Lung (tissue), 12 donors: Measurements from ENCODE around the gene LARP1B. TPM values are rescaled to one million over a fixed set of nuclear protein-coding genes. Genes with fewer than 3 reads are reported as not detected.
A peak's percentile ranks its signal among the peaks of the same experiment; 100 is the strongest.
"Not testable (repeated sequence)": the region's sequence is repeated elsewhere in the genome, so short reads cannot be mapped to it uniquely, and the experiment has no call there.

Experiments used
- ATAC-seq: fragments of 200-7000 bp; cut with Tn5 transposase; one replicate; pipeline ENCODE4 v1.9.1; 2020; ENCODE audit warnings: moderate number of reproducible peaks; ENCODE audit not compliant: insufficient read depth, low FRiP score
- DNase-seq, 3 donors: peaks; one replicate each; pipeline ENCODE4 v3.0.0-alpha.2; 2013 to 2017
- H3K27ac ChIP-seq, 2 donors: one replicate each; pipeline ENCODE4 v1.5.1; 2013; ENCODE audit warnings: mild to moderate bottlenecking in 2 of 2, moderate library complexity in 2 of 2, control low read depth in 1 of 2, inconsistent platforms in 1 of 2, low read depth in 1 of 2, low read length in 1 of 2
- H3K27me3 ChIP-seq, 3 donors: one replicate each; pipeline ENCODE4 v1.5.1; 2013; ENCODE audit warnings: low read length in 2 of 3; ENCODE audit not compliant: control insufficient read depth in 3 of 3, insufficient read depth in 3 of 3
- H3K36me3 ChIP-seq, 4 donors: one replicate each; pipeline ENCODE4 v1.5.1; 2013; ENCODE audit warnings: low read length in 4 of 4, mild to moderate bottlenecking in 1 of 4, moderate library complexity in 1 of 4; ENCODE audit not compliant: control insufficient read depth in 4 of 4, insufficient read depth in 4 of 4
- H3K4me1 ChIP-seq, 5 donors: one replicate each; pipeline ENCODE4 v1.5.1; 2013; ENCODE audit warnings: low read length in 5 of 5, mild to moderate bottlenecking in 2 of 5, moderate library complexity in 1 of 5; ENCODE audit not compliant: control insufficient read depth in 5 of 5, insufficient read depth in 5 of 5
- H3K4me3 ChIP-seq: one replicate; pipeline ENCODE4 v1.5.1; 2013; ENCODE audit warnings: mild to moderate bottlenecking, control low read depth, moderate library complexity
- H3K9ac ChIP-seq, 2 donors: one replicate each; pipeline ENCODE4 v1.5.1; 2013; ENCODE audit warnings: low read length in 2 of 2, control low read depth in 1 of 2; ENCODE audit not compliant: insufficient read depth in 1 of 2
- H3K9me3 ChIP-seq, 4 donors: one replicate each; pipeline ENCODE4 v1.5.1; 2013; ENCODE audit warnings: low read length in 3 of 4, mild to moderate bottlenecking in 1 of 4, moderate library complexity in 1 of 4; ENCODE audit not compliant: control insufficient read depth in 4 of 4, insufficient read depth in 3 of 4
- WGBS, 2 donors: extraction: QIAGEN DNeasy Blood & Tissue Kit; methylation state at CpG; one replicate each; pipeline ENCODE4 v1.1.7; 2013; 5-methylcytosine and 5-hydroxymethylcytosine counted together
- polyA plus RNA-seq, 2 donors: library from polyadenylated mRNA; stranded (reverse); fragments of 200-250 nt; gene quantifications; one replicate each; pipeline ENCODE4 v1.2.1, GENCODE V29; 2013
- total RNA-seq, 2 donors: library from RNA; depleted of rRNA in 1 of 2; stranded (reverse); fragments of >200 nt in 1 of 2; gene quantifications; one replicate each; pipeline ENCODE4 v1.2.1, GENCODE V29; 2014 to 2021
- TF ChIP-seq, protein P1 (sequence below): IDR thresholded peaks from 2 replicates; pipeline ENCODE4 v1.5.1; 2012; ENCODE audit warnings: mild to moderate bottlenecking; ENCODE audit errors: control extremely low read depth, extremely low read depth
- donor health status: control.
- donor health status: control.
- donor health status: Bipolar disorder and iron deficiency.
- donor health status: healthy.
- donor health status: DM: yes; HTN: yes; CAD: no.

The LARP1B gene
- total and polyA plus RNA-seq, 4 donors, result 10.6 to 27.9 (median 15.0) TPM

DNA sequence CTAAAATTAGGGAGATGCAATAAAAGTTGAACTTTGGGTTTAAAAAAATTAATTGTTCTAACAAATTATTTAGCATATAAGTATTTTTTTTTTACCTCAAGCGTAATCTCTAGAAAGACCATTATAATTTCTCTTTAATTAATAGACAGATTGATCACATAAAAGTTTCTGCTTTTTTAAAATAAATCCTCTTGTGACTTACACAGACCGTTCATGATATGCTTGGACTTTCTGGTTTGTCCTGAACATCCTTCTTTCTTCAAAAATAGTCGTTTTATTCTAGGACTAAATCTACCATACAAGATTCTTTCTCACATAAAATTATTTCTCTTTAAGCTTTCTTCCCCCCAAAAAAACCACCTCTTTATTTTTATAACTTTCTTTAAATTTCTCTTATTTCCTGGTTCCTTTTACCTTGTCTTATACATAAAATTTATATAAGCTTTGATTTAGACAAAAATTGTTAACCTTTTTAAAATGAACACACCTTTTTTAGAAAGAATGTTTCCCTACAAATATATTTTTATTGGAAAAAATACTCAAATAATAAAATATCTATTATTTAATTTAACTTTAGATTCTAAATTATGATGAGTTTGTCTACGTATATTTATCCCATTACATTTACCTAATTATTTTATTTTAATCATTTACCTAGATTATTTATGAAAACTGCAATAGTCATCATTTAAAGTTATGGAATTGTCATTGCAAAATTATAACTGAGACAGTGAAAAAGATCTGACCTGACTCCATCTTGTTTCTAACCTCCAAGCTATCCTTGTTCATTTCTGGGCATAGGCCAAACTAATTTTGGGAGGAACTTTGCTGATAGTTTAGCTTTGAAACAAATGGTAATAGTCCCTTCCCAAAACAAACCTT, 188.9 kb downstream of the LARP1B start:
- Histone ChIP-seq H3K9ac (no peak overlapping the region), H3K9me3 (no peaks in the 10 kb centered on the region), H3K4me1 (no peaks in the 10 kb centered on the region), H3K36me3 (no peaks in the 10 kb centered on the region), H3K27ac (no peak overlapping the region), H3K4me3 (no peak overlapping the region), H3K27me3 (no peaks in the 10 kb centered on the region)
- 72 to 77% methylated on average over 4 of the region's 4 CpGs for WGBS, 2 donors
- DNase-seq, result no peak
- ATAC-seq, result no peak
- TF ChIP-seq, protein P1, sequence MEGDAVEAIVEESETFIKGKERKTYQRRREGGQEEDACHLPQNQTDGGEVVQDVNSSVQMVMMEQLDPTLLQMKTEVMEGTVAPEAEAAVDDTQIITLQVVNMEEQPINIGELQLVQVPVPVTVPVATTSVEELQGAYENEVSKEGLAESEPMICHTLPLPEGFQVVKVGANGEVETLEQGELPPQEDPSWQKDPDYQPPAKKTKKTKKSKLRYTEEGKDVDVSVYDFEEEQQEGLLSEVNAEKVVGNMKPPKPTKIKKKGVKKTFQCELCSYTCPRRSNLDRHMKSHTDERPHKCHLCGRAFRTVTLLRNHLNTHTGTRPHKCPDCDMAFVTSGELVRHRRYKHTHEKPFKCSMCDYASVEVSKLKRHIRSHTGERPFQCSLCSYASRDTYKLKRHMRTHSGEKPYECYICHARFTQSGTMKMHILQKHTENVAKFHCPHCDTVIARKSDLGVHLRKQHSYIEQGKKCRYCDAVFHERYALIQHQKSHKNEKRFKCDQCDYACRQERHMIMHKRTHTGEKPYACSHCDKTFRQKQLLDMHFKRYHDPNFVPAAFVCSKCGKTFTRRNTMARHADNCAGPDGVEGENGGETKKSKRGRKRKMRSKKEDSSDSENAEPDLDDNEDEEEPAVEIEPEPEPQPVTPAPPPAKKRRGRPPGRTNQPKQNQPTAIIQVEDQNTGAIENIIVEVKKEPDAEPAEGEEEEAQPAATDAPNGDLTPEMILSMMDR, result no peak

DNA sequence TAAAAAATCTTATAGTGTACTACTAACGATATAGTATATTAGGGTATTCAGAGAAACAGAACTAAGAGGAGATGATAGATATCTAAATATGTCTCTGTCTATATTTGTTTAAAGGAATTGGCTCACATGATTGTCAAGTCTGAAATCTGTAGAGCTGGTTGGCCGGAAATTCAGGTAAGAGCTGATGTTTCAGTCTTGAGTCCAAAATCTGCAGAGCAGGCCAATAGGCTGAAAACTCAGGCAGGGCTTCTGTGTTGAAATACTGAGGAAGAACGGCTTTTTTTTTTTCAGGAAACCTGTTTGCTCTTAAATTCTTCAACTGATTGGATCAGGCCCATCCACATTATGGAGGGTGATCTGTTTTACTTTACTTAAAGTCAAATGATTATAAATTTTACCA, 194.8 kb downstream of the LARP1B start:
- no peak overlapping the region for H3K9ac ChIP-seq
- no peak overlapping the region for H3K4me3 ChIP-seq
- WGBS, 2 donors, result 91 to 93% methylated on average over 3 of the region's 3 CpGs
- H3K27ac ChIP-seq, result no peak overlapping the region
- no peaks in the 10 kb centered on the region for H3K27me3 ChIP-seq
- H3K4me1 ChIP-seq, result no peaks in the 10 kb centered on the region
- ATAC-seq (no peak), DNase-seq (no peak)
- peaks cover 0 to 2% (median 0%) of the 10 kb centered on the region in 4 donors for H3K9me3 ChIP-seq
- no peaks in the 10 kb centered on the region for H3K36me3 ChIP-seq
- TF ChIP-seq, protein P1, result no peak

DNA sequence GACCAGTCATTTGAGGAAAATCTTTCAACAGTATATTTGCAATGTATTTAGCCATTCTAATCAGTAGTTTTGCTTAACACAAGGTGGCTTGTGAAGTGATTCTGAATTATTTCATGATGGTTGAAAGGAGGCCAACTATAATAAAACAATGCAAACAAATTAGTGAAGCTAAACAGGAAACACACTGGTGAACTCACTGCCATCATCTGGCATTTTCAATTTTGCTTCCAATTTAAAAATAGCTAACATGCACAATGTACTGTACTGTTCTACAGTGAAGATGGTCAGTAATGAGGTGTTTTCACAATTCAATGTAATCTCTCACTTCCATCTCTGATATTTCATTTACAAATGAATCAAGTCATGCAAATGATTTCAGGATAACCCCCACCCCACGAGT, 195.4 kb downstream of the LARP1B start:
- 38 to 49% methylated on average over 1 of the region's 1 CpG for WGBS, 2 donors
- no peak for ATAC-seq

GRCh38 chr4:128258166-128258565, 197.1 kb downstream of the LARP1B start:
- not testable (repeated sequence) for H3K9me3 ChIP-seq, H3K27me3 ChIP-seq, H3K36me3 ChIP-seq, H3K9ac ChIP-seq, H3K27ac ChIP-seq, ATAC-seq, H3K4me3 ChIP-seq, H3K4me1 ChIP-seq, DNase-seq
- 84 to 86% methylated on average over 4 of the region's 4 CpGs for WGBS, 2 donors

More for the DNA sequence above, 195.4 kb downstream of the LARP1B start:
- Histone ChIP-seq H3K27me3 (no peaks in the 10 kb centered on the region), H3K4me1 (no peaks in the 10 kb centered on the region), H3K9me3 (peaks cover 0 to 2% (median 0%) of the 10 kb centered on the region in 4 donors), H3K27ac (no peak overlapping the region), H3K9ac (no peak overlapping the region), H3K4me3 (no peak overlapping the region), H3K36me3 (no peaks in the 10 kb centered on the region)
- DNase-seq, result peak in 2 of 3 donors; percentile 26 to 48
- TF ChIP-seq, protein P1, result no peak

DNA sequence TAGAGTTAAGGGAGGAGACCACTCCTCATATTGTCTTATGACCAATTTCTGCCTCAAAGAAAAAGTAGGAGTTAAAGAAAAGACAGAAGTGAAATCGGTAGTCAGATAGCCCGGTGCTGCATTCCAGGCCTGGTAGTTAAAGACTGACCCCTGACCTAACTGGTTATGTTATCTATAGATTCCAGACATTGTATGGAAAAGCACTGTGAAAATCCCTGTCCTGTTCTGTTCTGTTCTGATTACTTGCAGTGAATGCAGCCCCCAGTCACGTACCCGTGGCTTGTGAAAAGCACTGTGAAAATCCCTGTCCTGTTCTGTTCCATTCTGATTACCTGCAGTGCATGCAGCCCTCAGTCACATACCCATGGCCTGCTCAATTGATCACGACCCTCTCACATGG, 198.8 kb downstream of the LARP1B start:
- not testable (repeated sequence) for H3K27ac ChIP-seq
- 68 to 71% methylated on average over 5 of the region's 5 CpGs for WGBS, 2 donors

More for the DNA sequence above, 198.8 kb downstream of the LARP1B start:
- not testable (repeated sequence) for DNase-seq, H3K4me3 ChIP-seq, ATAC-seq, H3K4me1 ChIP-seq, H3K27me3 ChIP-seq, H3K9me3 ChIP-seq, H3K36me3 ChIP-seq, H3K9ac ChIP-seq
